WTC11 (cell line): ENCODE data around the gene NARS2. TPM values are rescaled to one million over a fixed set of nuclear protein-coding genes. Genes with fewer than 3 reads are reported as not detected.

Source experiments
- ATAC-seq: fragments of 200-7000 bp; cut with Tn5 transposase; 2 replicates; pipeline ENCODE4 v1.10.0; 2021; ENCODE audit warnings: mild to moderate bottlenecking, moderate library complexity
- CTCF ChIA-PET: fragments of 300-600 bp; sonication (Branson Sonifier 250); formaldehyde crosslinking; loops from one replicate; lab custom pipeline; 2021; ENCODE audit warnings: antibody characterized with exemption; lab: Charles Lee
- POLR2A ChIA-PET: fragments of 350-600 bp; sonication (Branson Sonifier 250); formaldehyde crosslinking; loops from one replicate; lab custom pipeline; 2021; ENCODE audit warnings: antibody characterized with exemption; lab: Charles Lee
- DNase-seq: peaks from one replicate; pipeline ENCODE4 v3.0.0; 2021; ENCODE audit warnings: low spot score
- H3K27ac Mint-ChIP-seq: 2 replicates; pipeline ENCODE4 v1.8.0; 2021; ENCODE audit warnings: mixed read lengths
- H3K27me3 Mint-ChIP-seq: 2 replicates; pipeline ENCODE4 v1.8.0; 2021; ENCODE audit warnings: low read depth, mild to moderate bottlenecking, moderate library complexity, mixed read lengths
- H3K36me3 Mint-ChIP-seq: 2 replicates; pipeline ENCODE4 v1.8.0; 2021; ENCODE audit warnings: mixed read lengths
- H3K4me1 Mint-ChIP-seq: 2 replicates; pipeline ENCODE4 v1.8.0; 2022; ENCODE audit warnings: mixed read lengths
- H3K4me3 Mint-ChIP-seq: 2 replicates; pipeline ENCODE4 v1.8.0; 2021; ENCODE audit warnings: mild to moderate bottlenecking, moderate library complexity, mixed read lengths
- H3K9me3 Mint-ChIP-seq: 2 replicates; pipeline ENCODE4 v1.8.0; 2021; ENCODE audit warnings: mixed read lengths
- CDX4 ChIP-seq: fragments of 250-450 bp; sonication (Bioruptor Pico); IDR thresholded peaks from 2 replicates; pipeline ENCODE4 v1.9.0; 2021; ENCODE audit warnings: moderate library complexity, mild to moderate bottlenecking, inconsistent platforms, borderline replicate concordance
- E2F1 ChIP-seq: sonication (generic); formaldehyde crosslinking; IDR thresholded peaks from 2 replicates; pipeline ENCODE4 v1.8.0; 2022; ENCODE audit warnings: mild to moderate bottlenecking, missing genetic modification reagents
- E2F5 ChIP-seq: sonication (generic); formaldehyde crosslinking; IDR thresholded peaks from 2 replicates; pipeline ENCODE4 v1.8.1; 2022; ENCODE audit warnings: mild to moderate bottlenecking, moderate library complexity, missing genetic modification reagents
- EMX1 ChIP-seq: fragments of 250-450 bp; sonication (Bioruptor Pico); IDR thresholded peaks from 2 replicates; pipeline ENCODE4 v1.8.0; 2021; ENCODE audit warnings: mild to moderate bottlenecking
- ESRRA ChIP-seq: sonication (generic); formaldehyde crosslinking; IDR thresholded peaks from 2 replicates; pipeline ENCODE4 v1.8.1; 2022; ENCODE audit warnings: mild to moderate bottlenecking, missing genetic modification reagents, borderline replicate concordance
- ETV6 ChIP-seq: sonication (generic); formaldehyde crosslinking; IDR thresholded peaks from 2 replicates; pipeline ENCODE4 v1.8.1; 2022; ENCODE audit warnings: mild to moderate bottlenecking, missing genetic modification reagents
- JUN ChIP-seq: sonication (generic); formaldehyde crosslinking; IDR thresholded peaks from 2 replicates; pipeline ENCODE4 v1.8.0; 2023; ENCODE audit warnings: mild to moderate bottlenecking, missing genetic modification reagents
- KAT7 ChIP-seq: sonication (generic); formaldehyde crosslinking; IDR thresholded peaks from 2 replicates; pipeline ENCODE4 v1.8.1; 2023; ENCODE audit warnings: missing genetic modification reagents, mild to moderate bottlenecking, borderline replicate concordance
- NFATC4 ChIP-seq: fragments of 250-450 bp; sonication (Bioruptor Pico); IDR thresholded peaks from 2 replicates; pipeline ENCODE4 v1.9.0; 2021; ENCODE audit warnings: mild to moderate bottlenecking
- NR1H2 ChIP-seq: sonication (generic); formaldehyde crosslinking; IDR thresholded peaks from 2 replicates; pipeline ENCODE4 v1.9.0; 2021; ENCODE audit warnings: mild to moderate bottlenecking, moderate library complexity, missing genetic modification reagents
- RORB ChIP-seq: fragments of 250-450 bp; sonication (Bioruptor Pico); IDR thresholded peaks from 2 replicates; pipeline ENCODE4 v1.9.0; 2021; ENCODE audit warnings: mild to moderate bottlenecking
- SMAD3 ChIP-seq: sonication (generic); formaldehyde crosslinking; IDR thresholded peaks from 2 replicates; pipeline ENCODE4 v1.8.0; 2022; ENCODE audit warnings: missing genetic modification reagents, mild to moderate bottlenecking, borderline replicate concordance
- SMAD4 ChIP-seq: sonication (generic); formaldehyde crosslinking; IDR thresholded peaks from 2 replicates; pipeline ENCODE4 v1.8.0; 2022; ENCODE audit warnings: mild to moderate bottlenecking, missing genetic modification reagents
- TEAD4 ChIP-seq: sonication (generic); formaldehyde crosslinking; IDR thresholded peaks from 2 replicates; pipeline ENCODE4 v1.8.0; 2022; ENCODE audit warnings: mild to moderate bottlenecking, missing genetic modification reagents
- total RNA-seq: library from RNA; stranded (reverse); gene quantifications from 3 replicates; pipeline ENCODE4 v1.2.3, GENCODE V29; 2021
- TF ChIP-seq, protein P1 (sequence below): fragments of 250-450 bp; sonication (Bioruptor Pico); IDR thresholded peaks from 2 replicates; pipeline ENCODE4 v2.1.2; 2022; ENCODE audit warnings: mild to moderate bottlenecking, moderate library complexity
- TF ChIP-seq, protein P2 (sequence below): sonication (generic); formaldehyde crosslinking; IDR thresholded peaks from 2 replicates; pipeline ENCODE4 v1.8.1; 2023; ENCODE audit warnings: mild to moderate bottlenecking, moderate library complexity, missing genetic modification reagents
- TF ChIP-seq, protein P3 (sequence below): sonication (generic); formaldehyde crosslinking; IDR thresholded peaks from 2 replicates; pipeline ENCODE4 v1.8.1; 2022; ENCODE audit warnings: missing genetic modification reagents, borderline replicate concordance
- TF ChIP-seq, protein P4 (sequence below): fragments of 250-450 bp; sonication (Bioruptor Pico); IDR thresholded peaks from 2 replicates; pipeline ENCODE4 v1.9.0; 2021; ENCODE audit warnings: mild to moderate bottlenecking

NARS2 gene
- total RNA-seq, 1 experiment from 2014 or later: 36.4 TPM

DNA sequence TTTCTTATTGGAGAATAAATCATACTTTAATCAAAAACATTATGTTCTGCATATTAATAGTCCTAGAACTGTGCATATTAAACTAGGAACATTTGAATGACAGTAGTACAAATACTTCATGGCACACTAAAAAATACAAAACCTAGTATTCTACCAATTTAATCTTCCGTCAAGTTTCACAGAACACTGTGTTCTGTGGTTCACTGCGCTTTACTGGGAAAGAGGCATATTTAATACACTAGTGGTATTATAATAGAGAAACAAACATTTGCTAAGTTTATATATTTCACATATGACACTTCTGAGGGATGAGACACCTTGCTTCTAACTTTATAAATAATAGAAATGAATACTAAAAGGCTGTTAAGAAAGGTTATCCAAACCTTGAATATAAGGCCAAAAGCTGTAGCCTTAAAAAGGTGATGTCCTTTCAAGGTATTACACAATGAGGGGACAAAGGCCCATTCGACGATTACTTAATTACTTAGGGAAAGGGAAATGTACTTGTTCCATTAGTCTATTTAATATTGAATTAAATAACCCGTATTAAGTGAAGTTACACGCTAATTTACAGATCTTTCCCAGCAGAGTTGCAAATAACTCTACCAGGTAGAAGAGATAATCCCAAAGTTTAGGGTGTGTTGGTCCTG, 48.0 kb downstream of the NARS2 start:
- POLR2A ChIA-PET: no interaction called here
- Mint-ChIP-seq H3K27ac (no peak overlapping the region), H3K4me1 (no peaks in the 10 kb centered on the region), H3K27me3 (no peaks in the 10 kb centered on the region), H3K4me3 (no peak overlapping the region), H3K9me3 (no peaks in the 10 kb centered on the region), H3K36me3 (no peaks in the 10 kb centered on the region)
- DNase-seq: no peak
- CTCF ChIA-PET: no interaction called here
- TF ChIP-seq EMX1 (CRISPR knock-in tag) (no peak), RORB (CRISPR knock-in tag) (no peak), ETV6 (CRISPR knock-in tag) (no peak), NFATC4 (CRISPR knock-in tag) (no peak), TEAD4 (CRISPR knock-in tag) (no peak), E2F1 (CRISPR knock-in tag) (no peak), NR1H2 (CRISPR knock-in tag) (no peak), SMAD3 (CRISPR knock-in tag) (no peak), E2F5 (CRISPR knock-in tag) (no peak), CDX4 (CRISPR knock-in tag) (no peak), JUN (CRISPR knock-in tag) (no peak), ESRRA (CRISPR knock-in tag) (no peak), SMAD4 (CRISPR knock-in tag) (no peak), KAT7 (CRISPR knock-in tag) (no peak)
- TF ChIP-seq, protein P1, sequence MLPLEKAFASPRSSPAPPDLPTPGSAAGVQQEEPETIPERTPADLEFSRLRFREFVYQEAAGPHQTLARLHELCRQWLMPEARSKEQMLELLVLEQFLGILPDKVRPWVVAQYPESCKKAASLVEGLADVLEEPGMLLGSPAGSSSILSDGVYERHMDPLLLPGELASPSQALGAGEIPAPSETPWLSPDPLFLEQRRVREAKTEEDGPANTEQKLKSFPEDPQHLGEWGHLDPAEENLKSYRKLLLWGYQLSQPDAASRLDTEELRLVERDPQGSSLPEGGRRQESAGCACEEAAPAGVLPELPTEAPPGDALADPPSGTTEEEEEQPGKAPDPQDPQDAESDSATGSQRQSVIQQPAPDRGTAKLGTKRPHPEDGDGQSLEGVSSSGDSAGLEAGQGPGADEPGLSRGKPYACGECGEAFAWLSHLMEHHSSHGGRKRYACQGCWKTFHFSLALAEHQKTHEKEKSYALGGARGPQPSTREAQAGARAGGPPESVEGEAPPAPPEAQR (CRISPR knock-in tag): no peak
- TF ChIP-seq, protein P2, sequence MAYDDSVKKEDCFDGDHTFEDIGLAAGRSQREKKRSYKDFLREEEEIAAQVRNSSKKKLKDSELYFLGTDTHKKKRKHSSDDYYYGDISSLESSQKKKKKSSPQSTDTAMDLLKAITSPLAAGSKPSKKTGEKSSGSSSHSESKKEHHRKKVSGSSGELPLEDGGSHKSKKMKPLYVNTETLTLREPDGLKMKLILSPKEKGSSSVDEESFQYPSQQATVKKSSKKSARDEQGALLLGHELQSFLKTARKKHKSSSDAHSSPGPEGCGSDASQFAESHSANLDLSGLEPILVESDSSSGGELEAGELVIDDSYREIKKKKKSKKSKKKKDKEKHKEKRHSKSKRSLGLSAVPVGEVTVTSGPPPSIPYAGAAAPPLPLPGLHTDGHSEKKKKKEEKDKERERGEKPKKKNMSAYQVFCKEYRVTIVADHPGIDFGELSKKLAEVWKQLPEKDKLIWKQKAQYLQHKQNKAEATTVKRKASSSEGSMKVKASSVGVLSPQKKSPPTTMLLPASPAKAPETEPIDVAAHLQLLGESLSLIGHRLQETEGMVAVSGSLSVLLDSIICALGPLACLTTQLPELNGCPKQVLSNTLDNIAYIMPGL: no peak
- TF ChIP-seq, protein P3, sequence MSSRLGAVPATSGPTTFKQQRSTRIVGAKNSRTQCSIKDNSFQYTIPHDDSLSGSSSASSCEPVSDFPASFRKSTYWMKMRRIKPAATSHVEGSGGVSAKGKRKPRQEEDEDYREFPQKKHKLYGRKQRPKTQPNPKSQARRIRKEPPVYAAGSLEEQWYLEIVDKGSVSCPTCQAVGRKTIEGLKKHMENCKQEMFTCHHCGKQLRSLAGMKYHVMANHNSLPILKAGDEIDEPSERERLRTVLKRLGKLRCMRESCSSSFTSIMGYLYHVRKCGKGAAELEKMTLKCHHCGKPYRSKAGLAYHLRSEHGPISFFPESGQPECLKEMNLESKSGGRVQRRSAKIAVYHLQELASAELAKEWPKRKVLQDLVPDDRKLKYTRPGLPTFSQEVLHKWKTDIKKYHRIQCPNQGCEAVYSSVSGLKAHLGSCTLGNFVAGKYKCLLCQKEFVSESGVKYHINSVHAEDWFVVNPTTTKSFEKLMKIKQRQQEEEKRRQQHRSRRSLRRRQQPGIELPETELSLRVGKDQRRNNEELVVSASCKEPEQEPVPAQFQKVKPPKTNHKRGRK (CRISPR knock-in tag): no peak
- TF ChIP-seq, protein P4, sequence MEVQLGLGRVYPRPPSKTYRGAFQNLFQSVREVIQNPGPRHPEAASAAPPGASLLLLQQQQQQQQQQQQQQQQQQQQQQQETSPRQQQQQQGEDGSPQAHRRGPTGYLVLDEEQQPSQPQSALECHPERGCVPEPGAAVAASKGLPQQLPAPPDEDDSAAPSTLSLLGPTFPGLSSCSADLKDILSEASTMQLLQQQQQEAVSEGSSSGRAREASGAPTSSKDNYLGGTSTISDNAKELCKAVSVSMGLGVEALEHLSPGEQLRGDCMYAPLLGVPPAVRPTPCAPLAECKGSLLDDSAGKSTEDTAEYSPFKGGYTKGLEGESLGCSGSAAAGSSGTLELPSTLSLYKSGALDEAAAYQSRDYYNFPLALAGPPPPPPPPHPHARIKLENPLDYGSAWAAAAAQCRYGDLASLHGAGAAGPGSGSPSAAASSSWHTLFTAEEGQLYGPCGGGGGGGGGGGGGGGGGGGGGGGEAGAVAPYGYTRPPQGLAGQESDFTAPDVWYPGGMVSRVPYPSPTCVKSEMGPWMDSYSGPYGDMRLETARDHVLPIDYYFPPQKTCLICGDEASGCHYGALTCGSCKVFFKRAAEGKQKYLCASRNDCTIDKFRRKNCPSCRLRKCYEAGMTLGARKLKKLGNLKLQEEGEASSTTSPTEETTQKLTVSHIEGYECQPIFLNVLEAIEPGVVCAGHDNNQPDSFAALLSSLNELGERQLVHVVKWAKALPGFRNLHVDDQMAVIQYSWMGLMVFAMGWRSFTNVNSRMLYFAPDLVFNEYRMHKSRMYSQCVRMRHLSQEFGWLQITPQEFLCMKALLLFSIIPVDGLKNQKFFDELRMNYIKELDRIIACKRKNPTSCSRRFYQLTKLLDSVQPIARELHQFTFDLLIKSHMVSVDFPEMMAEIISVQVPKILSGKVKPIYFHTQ (CRISPR knock-in tag): no peak
- no peak for ATAC-seq
